HepG2 (cell line): ENCODE measurements around the gene EBF3. TPM values are rescaled to one million over a fixed set of nuclear protein-coding genes. Genes with fewer than 3 reads are reported as not detected.

Experiments
- ATAC-seq: fragments of 200-7000 bp; cut with Tn5 transposase; 3 replicates; pipeline ENCODE4 v1.9.1; 2020; ENCODE audit warnings: mild to moderate bottlenecking, moderate library complexity
- BruUV-seq: library from RNA; stranded (reverse); fragments of 400-500 nt; replicated peaks from 2 replicates; lab custom pipeline; 2021; lab: Mats Ljungman, UMichigan
- CTCF ChIA-PET: fragments of 300-600 bp; formaldehyde crosslinking; extraction: SDS; loops from one replicate; lab custom pipeline; 2021; ENCODE audit warnings: low total read pairs, inconsistent platforms, low intra/inter-chr PET ratio; lab: Yijun Ruan, JAX
- POLR2A ChIA-PET: fragments of 350-600 bp; sonication (Branson Sonifier 250); formaldehyde crosslinking; loops from one replicate; lab custom pipeline; 2020; ENCODE audit warnings: antibody characterized with exemption, inconsistent platforms; lab: Yijun Ruan, JAX
- DNase-seq: peaks from one replicate; pipeline ENCODE4 v3.0.0-alpha.2; 2015; ENCODE audit warnings: low spot score
- FAIRE-seq: peaks from 3 replicates; lab custom pipeline; 2011; peaks lifted over from hg19 to GRCh38; lab: Jason Lieb, UNC
- H2AFZ ChIP-seq: one replicate; pipeline ENCODE4 v1.6.1; 2011; ENCODE audit warnings: low read length, inconsistent platforms
- H3K27ac ChIP-seq: fragments of 300-600 bp; 3 replicates; pipeline ENCODE4 v1.8.0; 2011; ENCODE audit warnings: mixed run types, mild to moderate bottlenecking, mixed read lengths, low read length, inconsistent platforms; ENCODE audit not compliant: insufficient read depth; ENCODE audit errors: extremely low read length
- H3K27me3 ChIP-seq, 2 experiments: fragments of 200-600 bp in 1 of 2; 2 replicates in 1 of 2; 3 replicates in 1 of 2; pipeline versions ENCODE4 v1.6.0 to v1.8.0; 2011; ENCODE audit warnings: low read length in 2 of 2, mild to moderate bottlenecking in 2 of 2, moderate library complexity in 2 of 2, inconsistent platforms in 1 of 2; ENCODE audit not compliant: insufficient read depth in 2 of 2, control insufficient read depth in 1 of 2
- H3K36me3 ChIP-seq, 2 experiments: fragments of 200-600 bp in 1 of 2; replicated peaks in 1 of 2; 2 replicates in 1 of 2; 3 replicates in 1 of 2; pipeline versions ENCODE4 v1.5.1 to v1.8.0; 2011; ENCODE audit warnings: low read length in 2 of 2, inconsistent platforms in 1 of 2; ENCODE audit not compliant: insufficient read depth in 2 of 2, control insufficient read depth in 1 of 2
- H3K4me1 ChIP-seq: 2 replicates; pipeline ENCODE4 v1.5.1; 2012; ENCODE audit warnings: low read length, inconsistent platforms; ENCODE audit not compliant: insufficient read depth
- H3K4me2 ChIP-seq: 2 replicates; pipeline ENCODE4 v1.6.0; 2011; ENCODE audit warnings: low read depth, low read length, inconsistent platforms
- H3K4me3 ChIP-seq, 3 experiments: fragments of 200-600 bp in 1 of 3; sonication (generic), shearing (Covaris generic) in 1 of 3; replicated peaks in 1 of 3; 2 replicates each; pipeline ENCODE4 v1.5.1; 2011 to 2016; ENCODE audit warnings: low read length in 3 of 3, inconsistent platforms in 2 of 3, low read depth in 2 of 3, mild to moderate bottlenecking in 2 of 3, control low read depth in 1 of 3, mixed read lengths in 1 of 3; ENCODE audit not compliant: insufficient read depth in 1 of 3
- H3K79me2 ChIP-seq: one replicate; pipeline ENCODE4 v1.6.1; 2011; ENCODE audit warnings: low read length, inconsistent platforms; ENCODE audit not compliant: insufficient read depth
- H3K9ac ChIP-seq: 2 replicates; pipeline ENCODE4 v1.6.0; 2011; ENCODE audit warnings: mild to moderate bottlenecking, low read depth, low read length, inconsistent platforms; ENCODE audit not compliant: insufficient read depth
- H3K9me3 ChIP-seq: 2 replicates; pipeline ENCODE4 v1.5.1; 2012; ENCODE audit warnings: mild to moderate bottlenecking, low read length
- H4K20me1 ChIP-seq: 2 replicates; pipeline ENCODE4 v1.6.0; 2011; ENCODE audit warnings: inconsistent platforms, mild to moderate bottlenecking, low read length, moderate library complexity; ENCODE audit not compliant: insufficient read depth
- CENPBD1 ChIP-seq: sonication (generic); formaldehyde crosslinking; IDR thresholded peaks from 2 replicates; pipeline ENCODE4 v1.8.0; 2022; ENCODE audit warnings: missing genetic modification reagents, low read depth, mild to moderate bottlenecking, borderline replicate concordance
- HNF1A ChIP-seq, 2 experiments: sonication (generic) in 1 of 2; formaldehyde crosslinking in 1 of 2; IDR thresholded peaks; 2 replicates each; pipeline versions ENCODE4 v1.4.0 to v1.6.1; 2016 to 2020; ENCODE audit warnings: borderline replicate concordance in 1 of 2, low read depth in 1 of 2, mild to moderate bottlenecking in 1 of 2, missing genetic modification reagents in 1 of 2
- MED13 ChIP-seq: sonication (generic); formaldehyde crosslinking; IDR thresholded peaks from 2 replicates; pipeline ENCODE4 v1.5.0; 2020; ENCODE audit warnings: missing genetic modification reagents
- NCOA2 ChIP-seq: sonication (generic); formaldehyde crosslinking; IDR thresholded peaks from 2 replicates; pipeline ENCODE4 v1.8.0; 2022; ENCODE audit warnings: inconsistent platforms
- SAFB2 ChIP-seq: sonication (generic); formaldehyde crosslinking; IDR thresholded peaks from 2 replicates; pipeline ENCODE4 v1.5.1; 2020; ENCODE audit warnings: missing genetic modification reagents, low read depth, mild to moderate bottlenecking, borderline replicate concordance
- SP2 ChIP-seq: sonication (generic); formaldehyde crosslinking; IDR thresholded peaks from 2 replicates; pipeline ENCODE4 v1.5.1; 2020; ENCODE audit warnings: mild to moderate bottlenecking, missing genetic modification reagents
- SRY ChIP-seq: sonication (generic); formaldehyde crosslinking; IDR thresholded peaks from 2 replicates; pipeline ENCODE4 v1.8.0; 2022; ENCODE audit warnings: mild to moderate bottlenecking, missing genetic modification reagents
- TMF1 ChIP-seq: sonication (generic); formaldehyde crosslinking; IDR thresholded peaks from 2 replicates; pipeline ENCODE4 v1.8.1; 2022; ENCODE audit warnings: low read depth, missing genetic modification reagents
- UBTF ChIP-seq: sonication (generic); formaldehyde crosslinking; IDR thresholded peaks from 2 replicates; pipeline ENCODE4 v1.4.0; 2020; ENCODE audit warnings: mild to moderate bottlenecking, missing genetic modification reagents
- ZNF44 ChIP-seq: sonication (generic); formaldehyde crosslinking; IDR thresholded peaks from 2 replicates; pipeline ENCODE4 v1.5.1; 2020; ENCODE audit warnings: mild to moderate bottlenecking, missing genetic modification reagents
- ZNF564 ChIP-seq: sonication (generic); formaldehyde crosslinking; IDR thresholded peaks from 2 replicates; pipeline ENCODE4 v1.8.1; 2023; ENCODE audit warnings: mild to moderate bottlenecking, missing genetic modification reagents
- ZNF567 ChIP-seq: sonication (generic); formaldehyde crosslinking; IDR thresholded peaks from 2 replicates; pipeline ENCODE4 v1.8.1; 2023; ENCODE audit warnings: mild to moderate bottlenecking, missing genetic modification reagents, borderline replicate concordance
- ZNF589 ChIP-seq: sonication (generic); formaldehyde crosslinking; conservative IDR thresholded peaks from 2 replicates; pipeline ENCODE4 v1.8.0; 2022; ENCODE audit warnings: mild to moderate bottlenecking, moderate library complexity, missing genetic modification reagents
- ZNF878 ChIP-seq: sonication (generic); formaldehyde crosslinking; IDR thresholded peaks from 2 replicates; pipeline ENCODE4 v1.8.1; 2023; ENCODE audit warnings: mild to moderate bottlenecking, missing genetic modification reagents, moderate library complexity
- ZSCAN12 ChIP-seq: sonication (generic); formaldehyde crosslinking; IDR thresholded peaks from 2 replicates; pipeline ENCODE4 v1.9.0; 2021; ENCODE audit warnings: mild to moderate bottlenecking, missing genetic modification reagents
- WGBS: methylation state at CpG from one replicate; pipeline ENCODE4 v1.1.6; 2017; ENCODE audit warnings: low lambda C conversion rate; 5-methylcytosine and 5-hydroxymethylcytosine counted together
- in situ Hi-C: cut with HindIII; loops from 2 replicates; pipeline ENCODE4 v1.10.0; 2017; ENCODE audit warnings: low pct_unique_long_range_greater_than_20kb; ENCODE audit not compliant: extremely low pct_ligation_motif_present
- intact Hi-C: fragments of 100-400 bp; cut with micrococcal nuclease; formaldehyde crosslinking; loops from one replicate; pipeline ENCODE4 v1.10.0; 2022; ENCODE audit not compliant: unreplicated experiment
- polyA plus RNA-seq, 8 experiments: library from polyadenylated mRNA; depleted of rRNA in 3 of 8; stranded (reverse) in 7 of 8; unstranded in 1 of 8; fragments of >200 nt; fragmentation: Illumina TruSeq in 4 of 8; extraction: Trizol in 4 of 8; gene quantifications; 2 replicates each; pipeline versions ENCODE4 v1.2.1 to v1.2.3, GENCODE V29; 2011 to 2016; ENCODE audit warnings: low read depth in 4 of 8, missing spikeins in 1 of 8, mixed read lengths in 1 of 8; ENCODE audit not compliant: insufficient read depth in 1 of 8
- total RNA-seq, 5 experiments: library from RNA; depleted of rRNA; stranded (reverse); fragments of >200 nt; fragmentation: Illumina TruSeq; extraction: Trizol; gene quantifications; 2 replicates each; pipeline ENCODE4 v1.2.3, GENCODE V29; 2016; ENCODE audit warnings: low read depth in 1 of 5

The EBF3 gene
- total and polyA plus RNA-seq, 2 of the 13 experiments (the other 11 are each of a cell fraction or from before 2014, with no cell fraction given) = not detected

GRCh38 chr10:129864082-129864481 is 100.0 kb downstream of the EBF3 start:
- Histone ChIP-seq H3K4me3 (no peak overlapping the region), H3K9ac (no peak overlapping the region), H3K27ac (no peak overlapping the region), H4K20me1 (no peaks in the 10 kb centered on the region), H3K4me2 (no peak overlapping the region), H3K4me1 (peaks cover 17% of the 10 kb centered on the region), H2AFZ (no peak overlapping the region), H3K79me2 (no peaks in the 10 kb centered on the region), H3K9me3 (no peaks in the 10 kb centered on the region), H3K36me3 (no peaks in the 10 kb centered on the region), H3K27me3 (peaks cover 2 to 24% of the 10 kb centered on the region in 2 experiments; a peak in 3 of 5 replicates)
- BruUV-seq = no TSS peak
- WGBS = 69% methylated on average over 2 of the region's 4 CpGs
- FAIRE-seq = no peak
- intact Hi-C loops (no loop called here), in situ Hi-C loops (no loop called here)
- DNase-seq = no peak
- ChIA-PET CTCF (no interaction called here), POLR2A (no interaction called here)
- TF ChIP-seq ZNF44 (CRISPR knock-in tag) (no peak), ZNF878 (CRISPR knock-in tag) (no peak), ZNF564 (CRISPR knock-in tag) (no peak), MED13 (no peak), SP2 (no peak), UBTF (CRISPR knock-in tag) (no peak), ZNF589 (CRISPR knock-in tag) (no peak), HNF1A (IDR thresholded peaks at IDR 0.05; ENCODE audit: low read depth) (no peak), HNF1A (CRISPR knock-in tag; IDR thresholded peaks at IDR 0.05; ENCODE audit: borderline replicate concordance) (no peak), NCOA2 (CRISPR knock-in tag) (no peak), SRY (no peak), ZNF567 (no peak), TMF1 (no peak), SAFB2 (CRISPR knock-in tag) (no peak), CENPBD1 (CRISPR knock-in tag) (no peak), ZSCAN12 (no peak)
- ATAC-seq = no peak
